ELF-1 (cell line): Measurements from ENCODE around the gene GAREM2.
A peak's percentile ranks its signal among the peaks of the same experiment; 100 is the strongest.

Experiments used
- DNase-seq: peaks from one replicate; pipeline ENCODE4 v3.0.0-alpha.2; 2016; ENCODE audit warnings: low read depth, low spot score

GAREM2 gene

GRCh38 chr2:26169681-26170414 is 3.0 kb upstream of the GAREM2 start:
- no peak for DNase-seq

- no peak for DNase-seq
Measured at GRCh38 chr2:26170795-26171194, 2.1 kb upstream of the GAREM2 start.

GRCh38 chr2:26172189-26172870 is 558 bp upstream of the GAREM2 start:
- DNase-seq = peak; percentile 55

- DNase-seq = no peak
Measured at GRCh38 chr2:26173776-26174482, 1.0 kb downstream of the GAREM2 start.

- DNase-seq = no peak
Measured at GRCh38 chr2:26174691-26175465, 2.0 kb downstream of the GAREM2 start.

- DNase-seq = no peak
Measured at GRCh38 chr2:26175466-26176278, 2.8 kb downstream of the GAREM2 start.

- peak; percentile 64 for DNase-seq
Measured at GRCh38 chr2:26176279-26176615, 3.4 kb downstream of the GAREM2 start.

- no peak for DNase-seq
Measured at GRCh38 chr2:26177122-26177521, 4.2 kb downstream of the GAREM2 start.

GRCh38 chr2:26178246-26178645 is 5.4 kb downstream of the GAREM2 start:
- no peak for DNase-seq

- peak; percentile 53 for DNase-seq
Measured at GRCh38 chr2:26178746-26179436, 6.0 kb downstream of the GAREM2 start.

GRCh38 chr2:26179446-26179913 is 6.6 kb downstream of the GAREM2 start:
- DNase-seq = peak; percentile 52

GRCh38 chr2:26182441-26182840 is 9.6 kb downstream of the GAREM2 start:
- DNase-seq = no peak

- no peak for DNase-seq
Measured at GRCh38 chr2:26182887-26183630, 10.2 kb downstream of the GAREM2 start.

- DNase-seq = no peak
Measured at GRCh38 chr2:26184121-26184520, 11.2 kb downstream of the GAREM2 start.

GRCh38 chr2:26184555-26185303 is 11.8 kb downstream of the GAREM2 start:
- DNase-seq = peak; percentile 83

GRCh38 chr2:26185304-26185928 is 12.5 kb downstream of the GAREM2 start:
- DNase-seq = no peak

GRCh38 chr2:26185954-26186770 is 13.3 kb downstream of the GAREM2 start:
- no peak for DNase-seq

GRCh38 chr2:26187114-26187513 is 14.2 kb downstream of the GAREM2 start:
- DNase-seq = no peak
